SJSA1 (cell line): ENCODE data around the gene SH3RF2. TPM values are rescaled to one million over a fixed set of nuclear protein-coding genes. Genes with fewer than 3 reads are reported as not detected.

Experiments used
- DNase-seq, 2 experiments: peaks; one replicate each; pipeline ENCODE4 v3.0.0-alpha.2; 2015 to 2020; ENCODE audit warnings: low spot score in 2 of 2, low read depth in 1 of 2
- H3K27ac ChIP-seq: fragments of 250-450 bp; sonication (Bioruptor Pico); 2 replicates; pipeline ENCODE4 v1.5.1; 2020; ENCODE audit warnings: mild to moderate bottlenecking, moderate library complexity
- H3K27me3 ChIP-seq: fragments of 250-450 bp; sonication (Bioruptor Pico); replicated peaks from 2 replicates; pipeline ENCODE4 v1.5.1; 2020; ENCODE audit warnings: mild to moderate bottlenecking, moderate library complexity
- H3K36me3 ChIP-seq: fragments of 250-450 bp; sonication (Bioruptor Pico); 2 replicates; pipeline ENCODE4 v1.5.1; 2020; ENCODE audit warnings: mild to moderate bottlenecking
- H3K4me1 ChIP-seq: fragments of 250-450 bp; sonication (Bioruptor Pico); replicated peaks from 2 replicates; pipeline ENCODE4 v1.6.1; 2021; ENCODE audit warnings: mild to moderate bottlenecking
- H3K4me3 ChIP-seq: fragments of 250-450 bp; sonication (Bioruptor Pico); 2 replicates; pipeline ENCODE4 v1.5.1; 2020; ENCODE audit warnings: mild to moderate bottlenecking
- H3K9me3 ChIP-seq: fragments of 250-450 bp; sonication (Bioruptor Pico); replicated peaks from 2 replicates; pipeline ENCODE4 v1.5.1; 2020; ENCODE audit warnings: mild to moderate bottlenecking
- total RNA-seq: library from RNA; depleted of rRNA; stranded (reverse); fragments of >200 nt; shearing (Covaris generic); gene quantifications from 2 replicates; pipeline ENCODE4 v1.2.3, GENCODE V29; 2014

SH3RF2 gene
- total RNA-seq, 1 experiment from 2014 or later, result 23.1 TPM

- DNase-seq, result peak; percentile 79 to 93
- peaks cover 40% of the 10 kb centered on the region for H3K4me1 ChIP-seq
- H3K36me3 ChIP-seq, result peaks cover 19% of the 10 kb centered on the region
- no peaks in the 10 kb centered on the region for H3K9me3 ChIP-seq
- no peak overlapping the region for H3K4me3 ChIP-seq
- peak overlapping the region; percentile 67 for H3K27ac ChIP-seq
- no peaks in the 10 kb centered on the region for H3K27me3 ChIP-seq
Measured at GRCh38 chr5:146042628-146043279, 106.4 kb downstream of the SH3RF2 start.

GRCh38 chr5:146043722-146044121, 107.3 kb downstream of the SH3RF2 start:
- no peaks in the 10 kb centered on the region for H3K9me3 ChIP-seq
- no peak for DNase-seq
- H3K27me3 ChIP-seq, result no peaks in the 10 kb centered on the region
- H3K4me3 ChIP-seq, result no peak overlapping the region
- peaks cover 41% of the 10 kb centered on the region for H3K4me1 ChIP-seq
- H3K27ac ChIP-seq, result no peak overlapping the region
- peaks cover 26% of the 10 kb centered on the region for H3K36me3 ChIP-seq

- no peak overlapping the region for H3K27ac ChIP-seq
- no peaks in the 10 kb centered on the region for H3K27me3 ChIP-seq
- peak in 1 of 2 experiments; percentile 20 for DNase-seq
- no peaks in the 10 kb centered on the region for H3K9me3 ChIP-seq
- H3K4me1 ChIP-seq, result peaks cover 28% of the 10 kb centered on the region
- H3K4me3 ChIP-seq, result no peak overlapping the region
- H3K36me3 ChIP-seq, result peaks cover 60% of the 10 kb centered on the region
Measured at GRCh38 chr5:146047396-146047795, 111.0 kb downstream of the SH3RF2 start.

- Histone ChIP-seq H3K27me3 (no peaks in the 10 kb centered on the region), H3K4me1 (peaks cover 15% of the 10 kb centered on the region), H3K4me3 (no peak overlapping the region), H3K9me3 (no peaks in the 10 kb centered on the region), H3K27ac (no peak overlapping the region), H3K36me3 (peaks cover 75% of the 10 kb centered on the region)
- DNase-seq, result peak; percentile 68
Measured at GRCh38 chr5:146048994-146049703, 112.8 kb downstream of the SH3RF2 start.

- no peak for DNase-seq
- no peak overlapping the region for H3K4me3 ChIP-seq
- H3K4me1 ChIP-seq, result peaks cover 15% of the 10 kb centered on the region
- H3K9me3 ChIP-seq, result no peaks in the 10 kb centered on the region
- no peaks in the 10 kb centered on the region for H3K27me3 ChIP-seq
- H3K36me3 ChIP-seq, result peaks cover 80% of the 10 kb centered on the region
- H3K27ac ChIP-seq, result no peak overlapping the region
Measured at GRCh38 chr5:146049704-146050026, 113.3 kb downstream of the SH3RF2 start.

DNA sequence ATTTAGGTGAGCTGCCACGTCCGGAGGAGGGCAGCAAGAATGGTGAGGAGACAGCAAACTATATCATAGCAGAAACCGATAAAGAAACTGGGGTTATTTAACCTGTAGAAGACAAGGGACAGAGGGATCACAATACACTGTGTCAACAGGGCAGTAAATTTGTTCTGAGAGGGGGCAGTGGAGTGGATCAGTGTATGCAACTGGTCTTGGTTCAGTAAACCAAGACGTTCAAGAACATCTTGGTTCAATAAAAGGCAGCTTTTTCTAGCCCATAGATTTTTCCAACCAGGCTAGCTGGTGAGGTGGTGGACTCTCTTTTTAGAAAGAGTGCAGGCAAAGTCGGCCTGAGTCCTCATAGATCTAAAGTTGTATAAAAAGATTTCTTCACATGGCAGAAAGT, 113.7 kb downstream of the SH3RF2 start:
- H3K36me3 ChIP-seq, result peaks cover 84% of the 10 kb centered on the region
- H3K9me3 ChIP-seq, result no peaks in the 10 kb centered on the region
- no peak overlapping the region for H3K4me3 ChIP-seq
- no peaks in the 10 kb centered on the region for H3K27me3 ChIP-seq
- peaks cover 15% of the 10 kb centered on the region for H3K4me1 ChIP-seq
- H3K27ac ChIP-seq, result no peak overlapping the region
- no peak for DNase-seq

- H3K4me3 ChIP-seq, result no peak overlapping the region
- H3K4me1 ChIP-seq, result peaks cover 12% of the 10 kb centered on the region
- no peak for DNase-seq
- no peak overlapping the region for H3K27ac ChIP-seq
- no peaks in the 10 kb centered on the region for H3K9me3 ChIP-seq
- H3K27me3 ChIP-seq, result no peaks in the 10 kb centered on the region
- H3K36me3 ChIP-seq, result peaks cover 88% of the 10 kb centered on the region
Measured at GRCh38 chr5:146051678-146052077, 115.3 kb downstream of the SH3RF2 start.

- no peak overlapping the region for H3K27ac ChIP-seq
- H3K4me3 ChIP-seq, result no peak overlapping the region
- H3K36me3 ChIP-seq, result peaks cover 94% of the 10 kb centered on the region
- no peak for DNase-seq
- H3K9me3 ChIP-seq, result no peaks in the 10 kb centered on the region
- H3K4me1 ChIP-seq, result peaks cover 4% of the 10 kb centered on the region
- no peaks in the 10 kb centered on the region for H3K27me3 ChIP-seq
Measured at GRCh38 chr5:146052780-146053179, 116.4 kb downstream of the SH3RF2 start.

DNA sequence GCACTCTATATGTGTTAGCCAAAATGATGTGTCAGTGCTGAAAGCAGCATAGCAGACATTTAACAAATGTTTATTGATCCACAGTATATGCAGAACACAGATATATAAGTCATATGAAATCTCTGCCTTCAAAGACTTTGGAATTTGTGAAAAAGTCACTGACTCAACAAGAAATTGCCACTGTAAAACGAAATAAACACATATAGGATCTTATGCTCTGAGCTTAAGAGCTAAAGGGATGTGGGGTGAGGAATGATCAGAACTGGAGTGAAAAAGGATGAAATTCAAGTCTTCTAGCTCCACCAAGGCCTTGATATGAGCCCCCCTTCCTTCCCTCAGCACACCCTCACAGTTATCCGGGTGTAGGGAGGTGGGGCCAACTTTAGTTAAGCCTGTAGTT, 119.1 kb downstream of the SH3RF2 start:
- no peaks in the 10 kb centered on the region for H3K9me3 ChIP-seq
- no peak overlapping the region for H3K27ac ChIP-seq
- no peaks in the 10 kb centered on the region for H3K4me1 ChIP-seq
- peaks cover 94% of the 10 kb centered on the region for H3K36me3 ChIP-seq
- no peaks in the 10 kb centered on the region for H3K27me3 ChIP-seq
- DNase-seq, result no peak
- no peak overlapping the region for H3K4me3 ChIP-seq

DNA sequence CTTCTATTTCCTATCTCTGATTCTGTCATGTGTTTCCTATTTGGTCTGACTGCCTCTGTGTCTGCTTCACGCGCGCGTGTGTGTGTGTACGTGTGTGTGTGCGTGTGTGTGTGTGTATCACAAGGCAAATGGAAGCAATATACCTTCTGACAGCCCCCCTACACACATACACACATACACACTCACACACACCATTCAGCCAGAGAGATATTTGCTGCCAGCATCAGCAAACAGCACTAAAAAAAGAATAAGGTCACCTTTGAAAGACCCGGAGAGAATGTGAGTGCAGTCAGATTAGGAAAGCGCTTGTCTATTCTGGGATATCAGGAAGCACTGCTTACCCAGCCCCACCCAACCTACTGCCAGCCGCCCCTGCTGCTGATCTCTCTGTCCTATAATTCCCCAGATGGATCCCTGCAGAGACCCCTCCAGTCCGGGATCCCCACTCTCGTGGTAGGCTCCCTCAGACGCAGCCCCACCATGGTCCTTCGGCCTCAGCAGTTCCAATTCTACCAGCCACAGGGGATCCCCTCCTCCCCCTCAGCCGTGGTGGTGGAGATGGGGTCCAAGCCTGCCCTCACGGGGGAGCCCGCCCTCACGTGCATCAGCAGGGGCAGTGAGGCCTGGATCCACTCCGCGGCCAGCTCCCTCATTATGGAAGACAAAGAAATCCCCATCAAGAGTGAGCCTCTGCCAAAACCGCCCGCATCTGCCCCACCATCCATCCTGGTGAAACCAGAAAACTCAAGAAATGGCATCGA, 123.3 kb downstream of the SH3RF2 start:
- Histone ChIP-seq H3K36me3 (peaks cover 91% of the 10 kb centered on the region), H3K9me3 (no peaks in the 10 kb centered on the region), H3K27me3 (no peaks in the 10 kb centered on the region), H3K4me3 (no peak overlapping the region), H3K4me1 (no peaks in the 10 kb centered on the region), H3K27ac (no peak overlapping the region)
- DNase-seq, result no peak

- no peaks in the 10 kb centered on the region for H3K4me1 ChIP-seq
- peaks cover 90% of the 10 kb centered on the region for H3K36me3 ChIP-seq
- DNase-seq, result no peak
- H3K27ac ChIP-seq, result no peak overlapping the region
- H3K27me3 ChIP-seq, result no peaks in the 10 kb centered on the region
- H3K9me3 ChIP-seq, result no peaks in the 10 kb centered on the region
- H3K4me3 ChIP-seq, result no peak overlapping the region
Measured at GRCh38 chr5:146060221-146060585, 123.8 kb downstream of the SH3RF2 start.

DNA sequence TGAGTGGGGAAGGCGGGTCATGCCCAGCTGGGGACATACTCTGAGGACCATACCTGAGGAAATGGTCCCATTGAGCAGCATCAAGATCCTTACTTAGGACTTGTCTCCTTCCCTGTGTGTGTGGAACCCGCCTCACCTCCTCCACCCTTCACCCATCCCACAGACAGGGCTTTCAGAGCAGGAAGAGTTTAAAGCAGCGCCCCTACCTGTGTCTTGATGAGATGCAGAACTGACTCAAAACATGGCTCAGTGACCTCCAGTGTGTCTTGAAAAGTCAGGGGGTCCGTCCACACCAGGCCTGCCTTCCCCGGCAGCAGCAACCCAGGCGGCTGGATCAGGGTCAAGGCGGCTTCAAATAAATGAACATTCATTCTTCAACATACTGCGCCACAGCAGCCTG, 130.6 kb downstream of the SH3RF2 start:
- no peaks in the 10 kb centered on the region for H3K4me1 ChIP-seq
- H3K9me3 ChIP-seq, result no peaks in the 10 kb centered on the region
- H3K27ac ChIP-seq, result no peak overlapping the region
- DNase-seq, result no peak
- H3K27me3 ChIP-seq, result no peaks in the 10 kb centered on the region
- H3K4me3 ChIP-seq, result no peak overlapping the region
- peaks cover 55% of the 10 kb centered on the region for H3K36me3 ChIP-seq

GRCh38 chr5:146068206-146068605, 131.8 kb downstream of the SH3RF2 start:
- DNase-seq, result no peak
- H3K9me3 ChIP-seq, result no peaks in the 10 kb centered on the region
- no peak overlapping the region for H3K4me3 ChIP-seq
- H3K36me3 ChIP-seq, result peaks cover 44% of the 10 kb centered on the region
- no peak overlapping the region for H3K27ac ChIP-seq
- H3K27me3 ChIP-seq, result no peaks in the 10 kb centered on the region
- no peaks in the 10 kb centered on the region for H3K4me1 ChIP-seq
